Vagina (tissue), 2 donors: ENCODE results near the gene OPRM1.

Experiments
- CTCF ChIP-seq, 3 experiments: fragments of 450-650 bp in 2 of 3; fragments of 200-600 bp in 1 of 3; sonication (generic) in 1 of 3; IDR thresholded peaks; one replicate each; pipeline ENCODE4 v1.5.1; 2017 to 2019; ENCODE audit warnings: antibody characterized with exemption in 3 of 3, mild to moderate bottlenecking in 2 of 3, moderate library complexity in 2 of 3
- POLR2A ChIP-seq, 2 donors: fragments of 450-650 bp; IDR thresholded peaks; one replicate each; pipeline ENCODE4 v1.6.1; 2017; ENCODE audit warnings: antibody characterized with exemption in 2 of 2, mild to moderate bottlenecking in 2 of 2, moderate library complexity in 2 of 2

DNA sequence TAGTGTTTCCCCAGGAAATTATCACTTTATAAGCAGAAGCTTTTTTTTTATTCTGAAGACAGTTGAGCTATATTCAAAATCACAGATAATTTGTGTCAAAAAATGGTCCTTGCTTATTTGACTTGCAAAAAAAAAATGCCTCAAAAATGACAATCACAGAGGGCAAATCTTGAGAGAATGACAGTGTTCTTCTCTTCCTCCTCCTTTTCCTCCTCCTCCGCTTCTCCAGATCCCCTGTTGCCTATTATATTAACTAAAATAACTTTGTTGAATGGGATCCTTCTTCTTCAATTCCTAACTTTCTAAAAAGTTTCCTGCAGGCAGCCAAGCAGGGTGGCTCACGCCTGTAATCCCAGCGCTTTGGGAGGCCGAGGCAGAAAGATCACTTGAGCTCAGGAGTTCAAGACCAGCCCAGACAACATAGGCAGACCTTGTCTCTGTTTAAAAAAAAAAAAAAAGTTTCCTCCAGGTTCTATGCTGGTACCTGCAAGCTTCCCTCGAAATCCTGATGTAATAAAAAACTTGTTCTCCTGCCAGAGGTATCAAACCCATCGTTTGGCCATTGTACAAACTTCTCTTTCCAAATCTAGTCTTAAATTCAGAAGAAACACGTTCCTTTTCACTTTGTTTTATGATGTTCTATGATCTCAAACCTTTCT is 189.0 kb downstream of the OPRM1 start:
- TF ChIP-seq CTCF (IDR thresholded peaks at IDR 0.05): no peak
- no peak for TF ChIP-seq POLR2A (IDR thresholded peaks at IDR 0.05)
